ENCODE measurements around the gene ZNF578.
A peak's percentile ranks its signal among the peaks of the same experiment; 100 is the strongest.
"Not testable (repeated sequence)": the region's sequence is repeated elsewhere in the genome, so short reads cannot be mapped to it uniquely, and the experiment has no call there.

Gene ZNF578

GRCh38 chr19:52532480-52532879 lies 79.1 kb downstream of the ZNF578 start:
- H3K9ac ChIP-seq (ENCODE audit: low read depth, low read length): no peak overlapping the region
- H3K36me3 ChIP-seq (ENCODE audit: insufficient read depth, low read length): no peaks in the 10 kb centered on the region
- H3K9me3 ChIP-seq (ENCODE audit: control insufficient read depth, insufficient read depth, low read length): no peaks in the 10 kb centered on the region
- H3K4me1 ChIP-seq (ENCODE audit: insufficient read depth, low read length): no peaks in the 10 kb centered on the region

GRCh38 chr19:52533901-52534300 lies 80.5 kb downstream of the ZNF578 start:
- Histone ChIP-seq H3K9me3 (ENCODE audit: control insufficient read depth, insufficient read depth, low read length) (no peaks in the 10 kb centered on the region), H3K9ac (ENCODE audit: low read depth, low read length) (no peak overlapping the region), H3K36me3 (ENCODE audit: insufficient read depth, low read length) (no peaks in the 10 kb centered on the region), H3K4me1 (ENCODE audit: insufficient read depth, low read length) (no peaks in the 10 kb centered on the region)

- H3K36me3 ChIP-seq (ENCODE audit: insufficient read depth, low read length); H3K9me3 ChIP-seq (ENCODE audit: control insufficient read depth, insufficient read depth, low read length); H3K4me1 ChIP-seq (ENCODE audit: insufficient read depth, low read length): not testable (repeated sequence)
- peak overlapping the region; percentile 88; the same call in 1 of the 2 replicates for H3K9ac ChIP-seq (ENCODE audit: low read depth, low read length)
Observed at GRCh38 chr19:52535385-52535770, 82.0 kb downstream of the ZNF578 start.

GRCh38 chr19:52535771-52536447 lies 82.6 kb downstream of the ZNF578 start:
- H3K9ac ChIP-seq (ENCODE audit: low read depth, low read length): peak overlapping the region; percentile 88
- H3K9me3 ChIP-seq (ENCODE audit: control insufficient read depth, insufficient read depth, low read length): no peaks in the 10 kb centered on the region
- H3K4me1 ChIP-seq (ENCODE audit: insufficient read depth, low read length): no peaks in the 10 kb centered on the region

GRCh38 chr19:52536448-52536800 lies 83.1 kb downstream of the ZNF578 start:
- H3K4me1 ChIP-seq (ENCODE audit: insufficient read depth, low read length): no peaks in the 10 kb centered on the region
- H3K36me3 ChIP-seq (ENCODE audit: insufficient read depth, low read length): no peaks in the 10 kb centered on the region
- H3K9ac ChIP-seq (ENCODE audit: low read depth, low read length): peak overlapping the region; percentile 88
- H3K9me3 ChIP-seq (ENCODE audit: control insufficient read depth, insufficient read depth, low read length): no peaks in the 10 kb centered on the region

More at GRCh38 chr19:52535771-52536447, 82.6 kb downstream of the ZNF578 start:
- H3K36me3 ChIP-seq (ENCODE audit: insufficient read depth, low read length): no peaks in the 10 kb centered on the region

- not testable (repeated sequence) for H3K9me3 ChIP-seq (ENCODE audit: control insufficient read depth, insufficient read depth, low read length); H3K4me1 ChIP-seq (ENCODE audit: insufficient read depth, low read length); H3K9ac ChIP-seq (ENCODE audit: low read depth, low read length); H3K36me3 ChIP-seq (ENCODE audit: insufficient read depth, low read length)
Observed at GRCh38 chr19:52538815-52539214, 85.5 kb downstream of the ZNF578 start.

- H3K4me1 ChIP-seq (ENCODE audit: insufficient read depth, low read length); H3K36me3 ChIP-seq (ENCODE audit: insufficient read depth, low read length); H3K9ac ChIP-seq (ENCODE audit: low read depth, low read length); H3K9me3 ChIP-seq (ENCODE audit: control insufficient read depth, insufficient read depth, low read length): not testable (repeated sequence)
Observed at GRCh38 chr19:52541176-52541575, 87.8 kb downstream of the ZNF578 start.

GRCh38 chr19:52541608-52542007 lies 88.3 kb downstream of the ZNF578 start:
- Histone ChIP-seq H3K36me3 (ENCODE audit: insufficient read depth, low read length) (peaks cover 4% of the 10 kb centered on the region), H3K9me3 (ENCODE audit: control insufficient read depth, insufficient read depth, low read length) (no peaks in the 10 kb centered on the region)

GRCh38 chr19:52542541-52542940 lies 89.2 kb downstream of the ZNF578 start:
- H3K4me1 ChIP-seq (ENCODE audit: insufficient read depth, low read length); H3K9me3 ChIP-seq (ENCODE audit: control insufficient read depth, insufficient read depth, low read length); H3K9ac ChIP-seq (ENCODE audit: low read depth, low read length); H3K36me3 ChIP-seq (ENCODE audit: insufficient read depth, low read length): not testable (repeated sequence)

More at GRCh38 chr19:52541608-52542007, 88.3 kb downstream of the ZNF578 start:
- Histone ChIP-seq H3K9ac (ENCODE audit: low read depth, low read length) (no peak overlapping the region), H3K4me1 (ENCODE audit: insufficient read depth, low read length) (no peaks in the 10 kb centered on the region)

- H3K9me3 ChIP-seq (ENCODE audit: control insufficient read depth, insufficient read depth, low read length): no peaks in the 10 kb centered on the region
- H3K4me1 ChIP-seq (ENCODE audit: insufficient read depth, low read length): no peaks in the 10 kb centered on the region
- H3K9ac ChIP-seq (ENCODE audit: low read depth, low read length): no peak overlapping the region
- H3K36me3 ChIP-seq (ENCODE audit: insufficient read depth, low read length): peaks cover 4% of the 10 kb centered on the region
Observed at GRCh38 chr19:52542984-52543664, 89.8 kb downstream of the ZNF578 start.

- Histone ChIP-seq H3K9ac (ENCODE audit: low read depth, low read length) (no peak overlapping the region), H3K9me3 (ENCODE audit: control insufficient read depth, insufficient read depth, low read length) (peaks cover 29% of the 10 kb centered on the region), H3K36me3 (ENCODE audit: insufficient read depth, low read length) (peaks cover 23% of the 10 kb centered on the region), H3K4me1 (ENCODE audit: insufficient read depth, low read length) (no peaks in the 10 kb centered on the region)
Observed at GRCh38 chr19:52554216-52554971, 101.0 kb downstream of the ZNF578 start.

- Histone ChIP-seq H3K9me3 (ENCODE audit: control insufficient read depth, insufficient read depth, low read length) (peaks cover 29% of the 10 kb centered on the region), H3K9ac (ENCODE audit: low read depth, low read length) (no peak overlapping the region), H3K36me3 (ENCODE audit: insufficient read depth, low read length) (peaks cover 23% of the 10 kb centered on the region), H3K4me1 (ENCODE audit: insufficient read depth, low read length) (no peaks in the 10 kb centered on the region)
Observed at GRCh38 chr19:52557231-52557995, 104.1 kb downstream of the ZNF578 start.

GRCh38 chr19:52558732-52559445 lies 105.5 kb downstream of the ZNF578 start:
- not testable (repeated sequence) for H3K9ac ChIP-seq (ENCODE audit: low read depth, low read length); H3K4me1 ChIP-seq (ENCODE audit: insufficient read depth, low read length)
- peaks cover 12% of the 10 kb centered on the region; the same call in 1 of the 2 replicates for H3K36me3 ChIP-seq (ENCODE audit: insufficient read depth, low read length)
- peaks cover 32% of the 10 kb centered on the region for H3K9me3 ChIP-seq (ENCODE audit: control insufficient read depth, insufficient read depth, low read length)

- H3K4me1 ChIP-seq (ENCODE audit: insufficient read depth, low read length); H3K36me3 ChIP-seq (ENCODE audit: insufficient read depth, low read length); H3K9ac ChIP-seq (ENCODE audit: low read depth, low read length): not testable (repeated sequence)
- peaks cover 14% of the 10 kb centered on the region for H3K9me3 ChIP-seq (ENCODE audit: control insufficient read depth, insufficient read depth, low read length)
Observed at GRCh38 chr19:52561611-52562010, 108.3 kb downstream of the ZNF578 start.
